MM.1S (cell line): Measurements from ENCODE around the gene PLSCR5.

Source experiments
- EZH2 ChIP-seq: fragments of 300-600 bp; sonication (generic); optimal IDR thresholded peaks from 2 replicates; pipeline ENCODE3; 2017; ENCODE audit warnings: low read depth, mild to moderate bottlenecking, antibody characterized with exemption, low read length, mixed read lengths
- EZH2phosphoT487 ChIP-seq: fragments of 300-600 bp; sonication (generic); IDR thresholded peaks from 2 replicates; pipeline ENCODE4 v1.6.1; 2018; ENCODE audit warnings: antibody characterized with exemption, low read length
- TF ChIP-seq, protein P1 (sequence below): fragments of 300-600 bp; sonication (generic); IDR thresholded peaks from 2 replicates; pipeline ENCODE4 v1.5.1; 2016; ENCODE audit warnings: antibody characterized with exemption, low read length, mixed read lengths

DNA sequence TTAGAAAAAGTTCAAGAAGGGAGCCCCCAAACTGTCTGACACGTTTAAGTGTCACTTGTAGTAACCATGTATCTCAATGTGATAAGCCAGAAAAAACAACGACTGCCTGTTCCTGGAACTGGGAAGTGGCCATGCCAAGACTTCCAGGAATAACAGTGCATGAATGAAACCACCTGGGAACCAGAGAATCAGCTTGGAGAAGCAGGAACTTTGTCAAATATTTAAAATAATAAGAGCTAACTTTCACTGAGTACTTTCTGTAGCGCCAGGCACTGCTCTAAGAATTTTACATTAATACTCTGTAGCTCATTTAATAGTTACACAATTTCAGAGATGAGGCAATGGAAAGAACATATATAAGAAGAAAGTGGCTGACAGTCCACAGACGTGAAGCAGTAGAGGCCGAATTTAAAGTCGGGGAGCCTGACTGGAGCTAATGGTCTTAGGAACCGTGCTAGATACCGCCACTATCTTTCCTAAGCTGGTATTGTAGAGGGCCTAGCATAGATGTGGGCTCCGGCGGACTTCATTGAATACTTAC, 61.6 kb downstream of the PLSCR5 start:
- TF ChIP-seq EZH2 (no peak), EZH2phosphoT487 (no peak)
- TF ChIP-seq, protein P1, sequence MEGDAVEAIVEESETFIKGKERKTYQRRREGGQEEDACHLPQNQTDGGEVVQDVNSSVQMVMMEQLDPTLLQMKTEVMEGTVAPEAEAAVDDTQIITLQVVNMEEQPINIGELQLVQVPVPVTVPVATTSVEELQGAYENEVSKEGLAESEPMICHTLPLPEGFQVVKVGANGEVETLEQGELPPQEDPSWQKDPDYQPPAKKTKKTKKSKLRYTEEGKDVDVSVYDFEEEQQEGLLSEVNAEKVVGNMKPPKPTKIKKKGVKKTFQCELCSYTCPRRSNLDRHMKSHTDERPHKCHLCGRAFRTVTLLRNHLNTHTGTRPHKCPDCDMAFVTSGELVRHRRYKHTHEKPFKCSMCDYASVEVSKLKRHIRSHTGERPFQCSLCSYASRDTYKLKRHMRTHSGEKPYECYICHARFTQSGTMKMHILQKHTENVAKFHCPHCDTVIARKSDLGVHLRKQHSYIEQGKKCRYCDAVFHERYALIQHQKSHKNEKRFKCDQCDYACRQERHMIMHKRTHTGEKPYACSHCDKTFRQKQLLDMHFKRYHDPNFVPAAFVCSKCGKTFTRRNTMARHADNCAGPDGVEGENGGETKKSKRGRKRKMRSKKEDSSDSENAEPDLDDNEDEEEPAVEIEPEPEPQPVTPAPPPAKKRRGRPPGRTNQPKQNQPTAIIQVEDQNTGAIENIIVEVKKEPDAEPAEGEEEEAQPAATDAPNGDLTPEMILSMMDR = no peak
